Ishikawa (cell line): Measurements from ENCODE around the gene SPTAN1.

Experiments used
- CEBPB ChIP-seq: IDR thresholded peaks from 2 replicates; pipeline ENCODE4 v1.6.1; 2012
- CREB1 ChIP-seq: IDR thresholded peaks from 2 replicates; pipeline ENCODE4 v1.6.1; 2012; ENCODE audit warnings: low read depth
- EGR1 ChIP-seq: IDR thresholded peaks from 2 replicates; pipeline ENCODE4 v1.6.1; 2012
- EP300 ChIP-seq: IDR thresholded peaks from 2 replicates; pipeline ENCODE4 v1.6.1; 2012; ENCODE audit warnings: borderline replicate concordance
- FOXM1 ChIP-seq: IDR thresholded peaks from 2 replicates; pipeline ENCODE4 v1.6.1; 2012; ENCODE audit warnings: low read depth, borderline replicate concordance
- MAX ChIP-seq: IDR thresholded peaks from 2 replicates; pipeline ENCODE4 v1.6.1; 2012
- NFIC ChIP-seq: IDR thresholded peaks from 2 replicates; pipeline ENCODE4 v1.6.1; 2012
- RAD21 ChIP-seq: IDR thresholded peaks from 2 replicates; pipeline ENCODE4 v1.6.1; 2012; ENCODE audit warnings: low read depth
- REST ChIP-seq: IDR thresholded peaks from 2 replicates; pipeline ENCODE4 v1.6.1; 2012; ENCODE audit warnings: low read depth, mild to moderate bottlenecking
- TAF1 ChIP-seq: IDR thresholded peaks from 2 replicates; pipeline ENCODE4 v1.6.1; 2012; ENCODE audit warnings: low read depth, mild to moderate bottlenecking
- TCF12 ChIP-seq: IDR thresholded peaks from 2 replicates; pipeline ENCODE4 v1.6.1; 2012; ENCODE audit warnings: low read depth
- TEAD4 ChIP-seq: IDR thresholded peaks from 2 replicates; pipeline ENCODE4 v1.6.1; 2012
- USF1 ChIP-seq: IDR thresholded peaks from 2 replicates; pipeline ENCODE4 v1.6.1; 2012
- YY1 ChIP-seq: IDR thresholded peaks from 2 replicates; pipeline ENCODE4 v1.6.1; 2012; ENCODE audit warnings: low read depth
- ZBTB7A ChIP-seq: IDR thresholded peaks from 2 replicates; pipeline ENCODE4 v1.6.1; 2012; ENCODE audit warnings: low read depth

The SPTAN1 gene

GRCh38 chr9:128565578-128565977, 13.2 kb downstream of the SPTAN1 start:
- TF ChIP-seq REST (no peak), FOXM1 (no peak), MAX (no peak), NFIC (no peak), CREB1 (no peak), TEAD4 (no peak), TAF1 (no peak), USF1 (no peak), CEBPB (no peak), ZBTB7A (no peak), RAD21 (no peak), YY1 (no peak), TCF12 (no peak), EGR1 (no peak), EP300 (no peak)

- TF ChIP-seq NFIC = peak; percentile 72
- TF ChIP-seq YY1 = no peak
- no peak for TF ChIP-seq REST
- TF ChIP-seq EP300 = no peak
- no peak for TF ChIP-seq CEBPB
- no peak for TF ChIP-seq EGR1
- TF ChIP-seq FOXM1 = no peak
Observed at GRCh38 chr9:128568470-128569078, 16.2 kb downstream of the SPTAN1 start.

GRCh38 chr9:128575469-128575868, 23.1 kb downstream of the SPTAN1 start:
- no peak for TF ChIP-seq TCF12
- no peak for TF ChIP-seq YY1
- TF ChIP-seq TAF1 = no peak
- no peak for TF ChIP-seq TEAD4
- TF ChIP-seq EP300 = no peak
- TF ChIP-seq EGR1 = no peak
- no peak for TF ChIP-seq CEBPB
- no peak for TF ChIP-seq CREB1
- no peak for TF ChIP-seq REST
- no peak for TF ChIP-seq RAD21
- no peak for TF ChIP-seq MAX
- no peak for TF ChIP-seq NFIC
- TF ChIP-seq ZBTB7A = no peak
- no peak for TF ChIP-seq USF1
- TF ChIP-seq FOXM1 = no peak

- TF ChIP-seq NFIC (no peak), REST (no peak), CREB1 (no peak), YY1 (no peak), EGR1 (no peak), TAF1 (no peak), EP300 (no peak), FOXM1 (no peak)
Observed at GRCh38 chr9:128575916-128576315, 23.5 kb downstream of the SPTAN1 start.
